ENCODE measurements around the gene CLTA. TPM values are rescaled to one million over a fixed set of nuclear protein-coding genes. Genes with fewer than 3 reads are reported as not detected.

CLTA gene
- total and polyA plus RNA-seq, 2 of the 8 experiments (the other 6 are each of a cell fraction or from before 2014, with no cell fraction given), result 137 to 236 TPM

GRCh38 chr9:36250079-36250478 lies 59.4 kb downstream of the CLTA start:
- Histone ChIP-seq H3K14ac (ENCODE audit: insufficient read length) (no peak overlapping the region), H3K23ac (ENCODE audit: insufficient read length) (no peak overlapping the region), H2BK5ac (ENCODE audit: low read depth, low read length) (no peak overlapping the region), H2BK12ac (ENCODE audit: low read depth, low read length) (no peak overlapping the region), H3K23me2 (ENCODE audit: low read depth, low read length) (no peaks in the 10 kb centered on the region), H3K18ac (ENCODE audit: extremely low read depth, low read length) (no peak overlapping the region), H3K9ac (replicated peaks in 1 of 4; ENCODE audit: extremely low read depth in 1 of 4, low read depth in 3 of 4, low read length in 3 of 4) (no peak overlapping the region), H4K91ac (replicated peaks; ENCODE audit: insufficient read length, low read length) (no peak overlapping the region), H2BK120ac (replicated peaks; ENCODE audit: low read depth, low read length) (no peak overlapping the region), H3K79me1 (ENCODE audit: low read depth, low read length) (peaks cover 4% of the 10 kb centered on the region), H3K4me3 (ENCODE audit: extremely low read depth in 1 of 4, insufficient read depth in 2 of 4, low read depth in 3 of 4, low read length in 4 of 4) (no peak overlapping the region), H4K8ac (ENCODE audit: extremely low read depth, insufficient read depth, low read length) (no peak overlapping the region), H3K27ac (ENCODE audit: low read depth, low read length) (no peak overlapping the region), H3K9me3 (ENCODE audit: insufficient read depth in 2 of 2, low read depth in 1 of 2, low read length in 1 of 2) (no peaks in the 10 kb centered on the region), H3K56ac (replicated peaks; ENCODE audit: insufficient read length, low read depth, low read length) (no peak overlapping the region), H2BK15ac (ENCODE audit: low read length) (no peak overlapping the region), H3K4ac (replicated peaks; ENCODE audit: insufficient read length, low read depth, low read length) (no peak overlapping the region), H3K4me2 (ENCODE audit: insufficient read depth in 1 of 2, low read depth in 2 of 2, low read length in 2 of 2) (no peak overlapping the region), H3K79me2 (ENCODE audit: control insufficient read depth in 1 of 2, insufficient read depth in 2 of 2, low read length in 2 of 2) (peaks cover 0 to 5% of the 10 kb centered on the region in 2 experiments; a peak in 1 of 4 replicates), H4K20me1 (replicated peaks in 1 of 2; ENCODE audit: control insufficient read depth in 1 of 2, insufficient read depth in 2 of 2, low read length in 2 of 2) (peaks cover 0 to 2% of the 10 kb centered on the region in 2 experiments), H3K4me1 (replicated peaks in 1 of 4; ENCODE audit: control insufficient read depth in 3 of 4, insufficient read depth in 4 of 4, low read length in 3 of 4) (no peaks in the 10 kb centered on the region), H3K36me3 (ENCODE audit: control insufficient read depth in 2 of 4, insufficient read depth in 4 of 4, low read length in 3 of 4) (peaks cover 0 to 4% (median 0%) of the 10 kb centered on the region in 4 experiments; a peak in 3 of 8 replicates), H4K5ac (ENCODE audit: insufficient read length, low read depth, low read length) (no peak overlapping the region), H3K27me3 (replicated peaks in 1 of 4; ENCODE audit: control insufficient read depth in 3 of 4, extremely low read depth in 1 of 4, insufficient read depth in 3 of 4, low read length in 3 of 4) (no peaks in the 10 kb centered on the region), H2AFZ (ENCODE audit: low read length) (no peak overlapping the region), H2AK5ac (ENCODE audit: low read depth, low read length) (no peak overlapping the region), H2BK20ac (ENCODE audit: low read length) (no peak overlapping the region)
- WGBS, 2 experiments (ENCODE audit: extremely low coverage in 1 of 2, insufficient coverage in 1 of 2, insufficient read length in 1 of 2, insufficient replicate concordance in 2 of 2, low coverage in 1 of 2, low lambda C conversion rate in 2 of 2, missing lambda C conversion rate in 1 of 2), result 88% methylated on average over 1 of the region's 1 CpG; no CpG with 5 or more reads in 1 of the 2 experiments
- FAIRE-seq (no peak), DNase-seq (ENCODE audit: low read depth in 1 of 2, low spot score in 2 of 2) (no peak)
- ChIA-PET POLR2A (ENCODE audit: partially characterized antibody) (no interaction called here), CTCF (ENCODE audit: partially characterized antibody) (interaction anchor here (0.7 to 2.6 kb wide), 3 partner anchors 70 to 78 kb away, joined by 3 to 23 read pairs (median 5); no protein-coding TSS in a partner anchor)

Data from H1 (cell line).